Heart left ventricle (tissue), 13 donors: ENCODE measurements around the gene RTN1.

ENCODE experiments used
- POLR2A ChIP-seq, 2 donors: fragments of 450-650 bp; IDR thresholded peaks; one replicate each; pipeline ENCODE4 v1.6.1; 2017; ENCODE audit warnings: antibody characterized with exemption in 2 of 2, mild to moderate bottlenecking in 2 of 2, moderate library complexity in 2 of 2
- TF ChIP-seq, protein P1 (sequence below), 12 donors: fragments of 200-600 bp; sonication (generic) in 4 of 12; IDR thresholded peaks; one replicate each; pipeline versions ENCODE4 v1.5.0 to v1.8.0; 2018 to 2022; ENCODE audit warnings: antibody characterized with exemption in 12 of 12, mild to moderate bottlenecking in 5 of 12
- donor health status: ischemic (EF 13 %, LVEDD 7.1; RV severe dilation, severe dysfunction).
- donor health status: DM: no; HTN: yes; CAD: no.
- donor health status: DM: no; HTN: no; CAD: no.
- donor health status: ischemic (EF 25% LVEDD 6.9; RV normal size, moderate dysfunction).
- donor health status: ischemic (EF 25% LVEDD 5.7; RV mildly dilated, moderate dysfunction).
- donor health status: ischemic (EF 35%, LVEDD 5.7; RV mildly dilated, moderate dysfunction).
- donor health status: nonischemic (EF 11% LVEDD 7.7; RV severe dilation, severe dysfunction).
- donor health status: DM: yes; HTN: yes; CAD: no.
- donor health status: PGD.
- donor health status: ischemic (EF 29% LVEDD 5.4; RV normal size, mild dysfunction).
- donor health status: nonischemic (EF 23%, LVEDD 6.1; RV moderate dilation, normal function).

DNA sequence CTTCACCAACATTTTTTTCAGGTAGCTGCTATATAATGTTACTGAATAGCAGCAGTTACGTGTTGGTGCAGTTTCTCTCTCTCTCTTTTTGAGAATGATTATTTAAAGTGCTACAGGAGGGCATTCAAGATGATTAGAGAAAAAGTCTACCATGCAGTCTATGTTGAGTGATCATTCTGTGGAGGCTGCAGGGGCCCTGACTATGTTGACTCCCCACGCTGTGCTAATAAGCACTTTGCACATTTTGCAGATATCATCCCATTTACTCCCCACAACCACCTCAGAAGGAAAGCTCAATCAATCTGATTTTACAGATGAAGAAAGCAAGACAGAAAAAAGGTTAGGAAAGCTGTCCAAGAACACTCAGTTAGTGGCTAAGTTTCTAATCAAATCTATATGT is 87.8 kb downstream of the RTN1 start:
- TF ChIP-seq, protein P1, sequence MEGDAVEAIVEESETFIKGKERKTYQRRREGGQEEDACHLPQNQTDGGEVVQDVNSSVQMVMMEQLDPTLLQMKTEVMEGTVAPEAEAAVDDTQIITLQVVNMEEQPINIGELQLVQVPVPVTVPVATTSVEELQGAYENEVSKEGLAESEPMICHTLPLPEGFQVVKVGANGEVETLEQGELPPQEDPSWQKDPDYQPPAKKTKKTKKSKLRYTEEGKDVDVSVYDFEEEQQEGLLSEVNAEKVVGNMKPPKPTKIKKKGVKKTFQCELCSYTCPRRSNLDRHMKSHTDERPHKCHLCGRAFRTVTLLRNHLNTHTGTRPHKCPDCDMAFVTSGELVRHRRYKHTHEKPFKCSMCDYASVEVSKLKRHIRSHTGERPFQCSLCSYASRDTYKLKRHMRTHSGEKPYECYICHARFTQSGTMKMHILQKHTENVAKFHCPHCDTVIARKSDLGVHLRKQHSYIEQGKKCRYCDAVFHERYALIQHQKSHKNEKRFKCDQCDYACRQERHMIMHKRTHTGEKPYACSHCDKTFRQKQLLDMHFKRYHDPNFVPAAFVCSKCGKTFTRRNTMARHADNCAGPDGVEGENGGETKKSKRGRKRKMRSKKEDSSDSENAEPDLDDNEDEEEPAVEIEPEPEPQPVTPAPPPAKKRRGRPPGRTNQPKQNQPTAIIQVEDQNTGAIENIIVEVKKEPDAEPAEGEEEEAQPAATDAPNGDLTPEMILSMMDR (IDR thresholded peaks at IDR 0.05): no peak
- no peak for TF ChIP-seq POLR2A (IDR thresholded peaks at IDR 0.05)
